LNCAP (cell line): ENCODE results near the gene DNAH1.

Experiments used
- TF ChIP-seq, protein P1 (sequence below): fragments of 450-650 bp; IDR thresholded peaks from 2 replicates; pipeline ENCODE4 v1.5.1; 2017; ENCODE audit warnings: mild to moderate bottlenecking

DNAH1 gene

DNA sequence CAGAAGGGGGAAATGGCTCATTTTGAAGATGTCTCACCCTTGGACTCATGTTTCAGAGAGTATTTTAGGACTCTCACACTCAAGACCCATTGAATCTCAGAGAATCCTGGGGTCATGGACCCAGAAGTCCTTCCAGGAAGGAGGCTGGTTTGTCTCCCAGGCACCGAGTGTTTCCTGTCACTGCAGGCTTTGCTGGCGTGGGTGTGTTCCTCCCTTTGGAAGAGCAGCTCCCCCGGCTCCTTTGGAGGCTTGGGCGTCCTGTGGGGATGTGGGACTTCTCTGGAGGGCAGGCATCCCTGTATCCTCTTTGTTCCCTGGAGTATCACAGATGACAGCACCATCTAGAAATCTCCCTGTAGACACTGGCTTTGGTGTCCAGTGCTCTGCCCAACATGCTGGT lies 40.0 kb downstream of the DNAH1 start:
- TF ChIP-seq, protein P1, sequence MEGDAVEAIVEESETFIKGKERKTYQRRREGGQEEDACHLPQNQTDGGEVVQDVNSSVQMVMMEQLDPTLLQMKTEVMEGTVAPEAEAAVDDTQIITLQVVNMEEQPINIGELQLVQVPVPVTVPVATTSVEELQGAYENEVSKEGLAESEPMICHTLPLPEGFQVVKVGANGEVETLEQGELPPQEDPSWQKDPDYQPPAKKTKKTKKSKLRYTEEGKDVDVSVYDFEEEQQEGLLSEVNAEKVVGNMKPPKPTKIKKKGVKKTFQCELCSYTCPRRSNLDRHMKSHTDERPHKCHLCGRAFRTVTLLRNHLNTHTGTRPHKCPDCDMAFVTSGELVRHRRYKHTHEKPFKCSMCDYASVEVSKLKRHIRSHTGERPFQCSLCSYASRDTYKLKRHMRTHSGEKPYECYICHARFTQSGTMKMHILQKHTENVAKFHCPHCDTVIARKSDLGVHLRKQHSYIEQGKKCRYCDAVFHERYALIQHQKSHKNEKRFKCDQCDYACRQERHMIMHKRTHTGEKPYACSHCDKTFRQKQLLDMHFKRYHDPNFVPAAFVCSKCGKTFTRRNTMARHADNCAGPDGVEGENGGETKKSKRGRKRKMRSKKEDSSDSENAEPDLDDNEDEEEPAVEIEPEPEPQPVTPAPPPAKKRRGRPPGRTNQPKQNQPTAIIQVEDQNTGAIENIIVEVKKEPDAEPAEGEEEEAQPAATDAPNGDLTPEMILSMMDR, result no peak

DNA sequence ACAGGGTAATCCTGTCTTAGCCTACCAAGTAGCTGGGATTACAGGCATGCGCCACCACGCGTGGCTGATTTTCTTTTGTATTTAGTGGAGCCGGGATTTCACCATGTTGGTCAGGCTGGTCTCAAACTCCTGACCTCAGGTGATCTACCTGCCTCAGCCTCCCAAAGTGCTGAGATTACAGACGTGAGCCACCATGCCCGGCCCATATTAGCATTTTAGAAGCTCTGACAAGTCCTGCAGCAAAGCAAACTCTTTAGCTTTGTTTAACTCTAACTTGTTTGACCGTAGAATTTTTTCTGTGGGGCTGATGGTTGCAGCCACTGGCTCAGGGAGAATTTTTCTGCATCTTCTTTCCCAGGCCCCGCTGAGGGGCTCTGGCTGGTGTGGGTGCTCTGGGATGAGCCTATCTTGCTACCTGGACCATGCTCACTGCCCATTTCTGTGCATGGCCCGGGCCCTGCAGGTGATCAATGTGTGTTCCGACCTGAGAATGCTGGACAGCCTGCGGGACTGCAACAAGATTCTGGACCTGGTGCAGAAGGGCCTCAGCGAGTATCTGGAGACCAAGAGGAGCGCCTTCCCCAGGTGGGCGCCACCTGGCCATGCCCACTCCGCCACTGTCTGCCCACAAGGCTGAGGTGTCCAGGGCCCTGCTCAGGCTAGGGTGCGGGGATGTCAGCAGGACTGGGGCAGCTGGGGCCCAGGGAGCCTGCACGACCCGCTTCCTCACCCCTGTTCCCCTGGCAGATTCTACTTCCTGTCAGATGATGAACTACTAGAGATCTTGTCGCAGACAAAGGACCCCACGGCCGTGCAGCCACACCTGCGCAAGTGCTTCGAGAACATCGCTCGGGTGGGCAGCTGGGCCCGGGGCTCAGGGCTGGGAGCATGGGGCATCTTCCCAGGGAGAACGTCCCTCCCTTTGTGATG lies 41.3 kb downstream of the DNAH1 start:
- TF ChIP-seq, protein P1, result no peak

DNA sequence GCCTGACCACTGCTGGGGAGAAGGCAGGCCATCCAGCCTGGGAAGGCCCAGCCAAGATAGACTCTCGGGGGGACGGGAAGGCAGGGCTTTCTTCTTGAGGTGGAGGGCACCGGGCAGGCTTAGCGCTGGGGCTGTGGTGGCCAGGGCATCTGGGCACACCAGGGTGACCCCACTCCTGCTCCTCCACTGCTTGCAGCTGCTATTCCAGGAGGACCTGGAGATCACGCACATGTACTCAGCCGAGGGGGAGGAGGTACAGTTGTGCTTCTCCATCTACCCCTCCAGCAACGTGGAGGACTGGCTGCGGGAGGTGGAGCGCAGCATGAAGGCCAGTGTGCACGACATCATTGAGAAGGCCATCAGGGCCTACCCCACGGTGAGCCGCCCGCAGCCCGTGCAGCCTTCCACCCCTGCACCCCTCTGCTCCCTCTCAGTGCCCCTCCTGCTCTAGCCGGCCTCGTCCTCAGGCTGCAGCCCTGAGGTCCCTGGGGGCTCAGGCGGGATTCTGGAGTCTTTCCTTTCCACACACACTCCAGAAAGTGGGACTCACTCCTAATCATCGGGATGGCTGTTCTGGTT lies 42.3 kb downstream of the DNAH1 start:
- TF ChIP-seq, protein P1, result no peak

DNA sequence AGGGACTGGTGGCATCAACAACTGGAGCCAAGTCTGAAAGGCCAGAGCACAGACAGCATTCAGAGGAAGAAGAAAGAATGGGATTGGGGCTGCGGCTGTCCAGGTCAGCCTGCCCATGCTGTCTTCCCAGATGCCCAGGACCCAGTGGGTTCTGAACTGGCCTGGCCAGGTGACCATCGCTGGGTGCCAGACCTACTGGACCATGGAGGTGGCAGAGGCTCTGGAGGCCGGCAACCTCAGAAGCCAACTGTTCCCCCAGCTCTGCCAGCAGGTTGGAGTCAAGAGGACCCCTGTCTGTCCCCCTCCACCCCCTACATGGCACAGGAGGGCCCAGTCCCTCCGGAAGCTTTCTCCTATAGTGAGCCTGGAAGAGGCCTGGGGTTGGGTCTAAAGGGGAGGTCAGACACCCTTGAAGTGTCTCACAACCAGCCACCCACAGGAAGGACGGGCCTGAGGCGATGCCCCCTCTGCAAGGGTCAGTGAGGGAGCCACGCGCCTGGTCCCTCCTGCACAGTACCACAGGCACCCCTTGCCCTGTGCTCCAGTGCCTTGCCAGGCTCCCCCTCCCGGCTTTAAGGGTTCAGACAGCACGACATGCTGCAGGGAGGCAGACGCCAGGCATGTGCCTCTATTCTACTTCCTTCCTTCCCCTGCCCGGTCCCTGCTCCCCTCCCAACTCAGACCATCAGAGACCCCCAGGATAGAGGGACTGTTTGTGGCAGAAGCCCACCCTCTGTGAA lies 43.2 kb downstream of the DNAH1 start:
- TF ChIP-seq, protein P1, result no peak

DNA sequence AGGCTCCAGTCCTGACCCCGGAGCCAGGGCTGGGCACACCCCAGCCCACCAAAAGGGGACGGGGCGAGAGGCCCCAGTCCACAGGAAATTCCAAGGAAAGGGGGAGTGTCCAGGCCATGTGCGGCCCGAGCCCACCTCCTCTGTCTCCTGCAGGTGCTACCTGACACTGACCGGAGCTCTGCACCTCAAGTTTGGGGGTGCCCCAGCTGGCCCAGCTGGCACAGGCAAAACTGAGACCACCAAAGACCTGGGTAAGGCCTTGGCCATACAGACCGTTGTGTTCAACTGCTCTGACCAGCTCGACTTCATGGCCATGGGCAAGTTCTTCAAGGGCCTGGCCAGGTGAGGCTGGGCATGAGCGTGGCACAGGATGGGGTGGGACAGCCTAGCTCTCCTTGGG lies 44.9 kb downstream of the DNAH1 start:
- TF ChIP-seq, protein P1, result no peak

DNA sequence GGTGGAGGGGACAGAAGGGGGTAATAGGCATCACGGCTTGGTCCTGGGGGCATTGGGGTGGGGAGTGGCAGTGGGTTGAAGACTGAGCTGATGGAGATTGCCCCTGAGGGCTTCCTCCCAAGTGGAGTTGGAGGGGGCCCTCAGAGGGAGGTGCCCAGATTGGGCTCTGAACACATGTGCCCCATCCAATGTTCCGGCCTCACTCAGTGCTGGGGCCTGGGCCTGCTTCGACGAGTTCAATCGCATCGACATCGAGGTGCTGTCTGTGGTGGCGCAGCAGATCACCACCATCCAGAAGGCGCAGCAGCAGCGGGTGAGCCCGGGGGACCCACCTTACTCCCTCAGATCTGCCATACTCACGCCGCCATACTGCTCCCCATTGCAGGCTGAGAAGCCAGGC lies 45.3 kb downstream of the DNAH1 start:
- TF ChIP-seq, protein P1, result no peak

DNA sequence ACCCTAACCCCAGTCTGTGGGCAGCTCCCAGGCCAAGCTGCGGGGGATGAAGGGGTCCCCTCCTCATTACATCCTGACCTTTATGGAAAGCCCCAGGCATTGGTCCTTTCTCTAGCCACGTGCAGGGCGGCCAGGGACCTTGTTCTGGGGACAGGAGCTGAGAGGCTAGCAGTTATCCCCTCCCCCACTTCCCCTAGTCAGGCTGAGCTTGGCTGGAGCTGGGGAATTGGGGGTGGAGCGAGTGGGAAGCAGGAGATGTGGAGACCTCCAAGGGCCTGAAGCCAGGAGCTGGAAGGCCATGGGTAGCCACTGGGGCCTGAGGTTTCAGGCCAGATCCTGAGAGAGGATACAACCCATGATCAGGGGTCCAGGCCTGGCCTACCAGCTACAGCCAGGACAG lies 45.8 kb downstream of the DNAH1 start:
- TF ChIP-seq, protein P1, result no peak
